GM10266 (cell line): Measurements from ENCODE around the gene RNU7-1.

Source experiments
- DNase-seq: peaks from one replicate; pipeline ENCODE4 v3.0.0; 2012; ENCODE audit errors: extremely low spot score
- TF ChIP-seq, protein P1 (sequence below): IDR thresholded peaks from 2 replicates; pipeline ENCODE4 v1.5.1; 2012; ENCODE audit warnings: mild to moderate bottlenecking, low read depth; ENCODE audit not compliant: control insufficient read depth, insufficient read depth; ENCODE audit errors: missing control alignments

The RNU7-1 gene

DNA sequence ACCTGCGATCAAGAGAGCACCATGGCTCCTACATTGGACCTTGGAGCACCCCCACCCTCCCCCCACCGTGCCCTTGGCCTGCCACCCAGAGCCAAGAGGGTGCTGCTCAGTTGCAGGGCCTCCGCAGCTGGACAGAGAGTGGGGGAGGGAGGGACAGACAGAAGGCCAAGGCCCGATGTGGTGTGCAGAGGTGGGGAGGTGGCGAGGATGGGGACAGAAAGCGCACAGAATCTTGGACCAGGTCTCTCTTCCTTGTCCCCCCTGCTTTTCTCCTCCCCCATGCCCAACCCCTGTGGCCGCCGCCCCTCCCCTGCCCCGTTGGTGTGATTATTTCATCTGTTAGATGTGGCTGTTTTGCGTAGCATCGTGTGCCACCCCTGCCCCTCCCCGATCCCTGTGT, 1.8 kb upstream of the RNU7-1 start:
- DNase-seq: no peak
- TF ChIP-seq, protein P1, sequence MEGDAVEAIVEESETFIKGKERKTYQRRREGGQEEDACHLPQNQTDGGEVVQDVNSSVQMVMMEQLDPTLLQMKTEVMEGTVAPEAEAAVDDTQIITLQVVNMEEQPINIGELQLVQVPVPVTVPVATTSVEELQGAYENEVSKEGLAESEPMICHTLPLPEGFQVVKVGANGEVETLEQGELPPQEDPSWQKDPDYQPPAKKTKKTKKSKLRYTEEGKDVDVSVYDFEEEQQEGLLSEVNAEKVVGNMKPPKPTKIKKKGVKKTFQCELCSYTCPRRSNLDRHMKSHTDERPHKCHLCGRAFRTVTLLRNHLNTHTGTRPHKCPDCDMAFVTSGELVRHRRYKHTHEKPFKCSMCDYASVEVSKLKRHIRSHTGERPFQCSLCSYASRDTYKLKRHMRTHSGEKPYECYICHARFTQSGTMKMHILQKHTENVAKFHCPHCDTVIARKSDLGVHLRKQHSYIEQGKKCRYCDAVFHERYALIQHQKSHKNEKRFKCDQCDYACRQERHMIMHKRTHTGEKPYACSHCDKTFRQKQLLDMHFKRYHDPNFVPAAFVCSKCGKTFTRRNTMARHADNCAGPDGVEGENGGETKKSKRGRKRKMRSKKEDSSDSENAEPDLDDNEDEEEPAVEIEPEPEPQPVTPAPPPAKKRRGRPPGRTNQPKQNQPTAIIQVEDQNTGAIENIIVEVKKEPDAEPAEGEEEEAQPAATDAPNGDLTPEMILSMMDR: no peak

DNA sequence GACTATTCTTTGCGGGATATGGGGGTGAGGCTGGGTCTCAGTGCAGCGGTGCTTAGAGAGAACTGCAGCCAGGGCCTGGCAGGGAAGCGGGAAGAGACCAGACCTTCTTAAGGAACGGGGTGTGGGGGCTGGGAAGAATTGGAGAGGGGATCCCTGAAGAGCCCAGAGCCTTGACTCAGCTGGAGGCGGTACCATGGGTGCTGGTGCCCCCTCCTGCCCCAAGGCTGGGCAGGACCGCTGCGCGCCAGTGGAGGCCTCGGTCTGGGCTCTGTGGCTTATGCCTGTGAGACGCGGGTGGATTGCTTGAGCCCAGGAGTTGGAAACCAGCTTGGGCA, 1.3 kb upstream of the RNU7-1 start:
- TF ChIP-seq, protein P1: no peak
- DNase-seq: no peak

DNA sequence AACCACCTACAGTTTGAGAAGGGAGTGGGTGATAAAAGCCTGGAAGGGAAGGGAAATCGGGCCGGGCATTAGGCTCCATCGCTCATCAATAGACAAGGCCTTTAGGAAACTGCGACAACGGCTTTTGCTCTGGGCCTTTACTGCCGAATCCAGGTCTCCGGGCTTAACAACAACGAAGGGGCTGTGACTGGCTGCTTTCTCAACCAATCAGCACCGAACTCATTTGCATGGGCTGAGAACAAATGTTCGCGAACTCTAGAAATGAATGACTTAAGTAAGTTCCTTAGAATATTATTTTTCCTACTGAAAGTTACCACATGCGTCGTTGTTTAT, 261 bp upstream of the RNU7-1 start:
- TF ChIP-seq, protein P1: no peak
- DNase-seq: peak; percentile 92

DNA sequence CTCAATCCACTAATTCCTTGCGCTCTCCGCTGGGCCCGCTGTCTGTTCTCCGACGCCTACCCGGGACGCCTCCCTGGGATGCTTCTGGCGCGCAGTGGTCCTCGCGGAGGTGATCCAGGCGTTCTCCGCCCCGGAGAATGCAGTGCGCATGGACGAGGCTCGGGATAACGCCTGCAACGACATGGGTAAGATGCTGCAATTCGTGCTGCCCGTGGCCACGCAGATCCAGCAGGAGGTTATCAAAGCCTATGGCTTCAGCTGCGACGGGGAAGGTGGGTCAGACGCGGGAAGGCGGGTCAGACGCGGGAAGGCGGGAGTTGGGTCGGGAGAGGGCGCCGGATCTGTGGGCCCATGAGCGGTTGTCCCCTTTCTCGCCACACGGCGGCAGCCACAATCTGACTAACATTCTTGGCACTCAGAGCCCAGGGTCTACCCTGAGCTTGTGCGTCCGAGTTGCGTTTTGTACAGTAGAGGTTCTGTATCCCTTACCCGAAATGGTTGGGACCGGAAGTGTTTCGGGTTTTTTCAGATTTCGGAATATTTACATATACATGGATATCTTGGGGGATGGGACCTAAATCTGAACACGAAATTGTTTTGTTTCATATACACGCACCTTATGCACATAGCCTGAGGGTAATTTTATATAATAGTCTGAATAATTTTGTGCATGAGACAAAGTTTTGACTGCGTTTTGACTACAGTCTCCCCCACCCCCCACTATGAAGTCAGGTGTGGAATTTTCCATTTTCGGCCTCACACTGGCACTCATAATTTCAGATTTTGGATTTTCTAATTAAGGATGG, 968 bp downstream of the RNU7-1 start:
- DNase-seq: peak; percentile 81
- TF ChIP-seq, protein P1: peak; percentile 95

DNA sequence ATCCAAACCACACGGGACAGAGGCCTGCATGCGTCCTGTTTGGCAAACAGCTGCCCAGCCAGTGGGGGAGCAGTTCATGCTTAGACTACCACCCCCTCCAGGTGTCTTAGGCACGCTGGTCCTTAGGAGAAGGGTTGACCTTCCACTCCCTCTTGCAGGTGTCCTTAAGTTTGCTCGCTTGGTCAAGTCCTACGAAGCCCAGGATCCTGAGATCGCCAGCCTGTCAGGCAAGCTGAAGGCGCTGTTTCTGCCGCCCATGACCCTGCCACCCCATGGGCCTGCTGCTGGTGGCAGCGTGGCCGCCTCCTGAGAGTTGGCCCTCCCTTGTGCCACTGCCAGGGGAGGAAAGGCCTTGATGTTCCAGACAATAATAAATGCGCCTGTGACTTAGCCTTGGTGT, 2.0 kb downstream of the RNU7-1 start:
- DNase-seq: no peak
- TF ChIP-seq, protein P1: no peak

DNA sequence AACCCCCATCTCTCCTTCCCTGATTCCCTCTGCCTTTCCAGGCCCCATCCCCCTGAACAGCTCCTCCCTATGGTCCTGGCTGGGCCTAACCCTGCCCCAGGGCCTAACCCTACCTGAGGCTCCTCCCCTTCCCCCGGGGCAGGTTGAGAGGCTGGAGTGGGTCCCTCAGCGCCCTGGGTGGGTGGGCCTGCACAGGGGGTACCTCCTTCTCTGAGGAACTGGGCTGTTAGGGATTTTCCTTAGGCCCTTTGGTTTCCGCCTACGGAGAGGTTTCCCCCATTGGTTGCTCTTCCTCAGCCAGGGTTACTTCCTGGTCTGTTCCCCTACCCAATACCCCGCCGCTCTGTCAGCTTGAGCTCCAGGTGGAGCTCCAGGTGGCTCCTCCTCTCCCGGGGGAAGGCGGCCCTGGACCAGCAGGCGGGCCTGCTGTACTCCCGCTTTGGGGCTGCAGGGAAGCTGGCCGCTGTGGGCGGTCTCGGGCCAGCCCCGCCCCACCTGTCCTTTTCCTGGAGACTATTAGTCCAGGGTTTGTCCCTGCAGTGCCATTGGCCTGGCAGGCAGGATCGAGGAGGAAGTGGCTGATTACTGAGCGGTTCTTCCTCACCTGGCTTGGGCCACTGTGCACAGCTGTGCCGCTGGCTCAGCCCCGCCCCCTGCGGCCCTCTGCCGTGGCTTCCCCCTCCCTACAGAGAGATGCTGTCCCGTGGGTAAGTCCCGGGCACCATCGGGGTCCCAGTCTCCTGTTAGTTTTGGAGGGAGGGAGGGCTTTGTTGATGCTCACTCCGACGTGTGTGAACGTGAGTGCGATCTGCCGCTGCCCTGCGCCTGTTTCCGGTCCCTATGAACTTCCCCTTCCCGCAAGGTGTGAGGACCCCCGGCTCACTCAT, 2.7 kb downstream of the RNU7-1 start:
- TF ChIP-seq, protein P1: no peak
- DNase-seq: peak; percentile 66

DNA sequence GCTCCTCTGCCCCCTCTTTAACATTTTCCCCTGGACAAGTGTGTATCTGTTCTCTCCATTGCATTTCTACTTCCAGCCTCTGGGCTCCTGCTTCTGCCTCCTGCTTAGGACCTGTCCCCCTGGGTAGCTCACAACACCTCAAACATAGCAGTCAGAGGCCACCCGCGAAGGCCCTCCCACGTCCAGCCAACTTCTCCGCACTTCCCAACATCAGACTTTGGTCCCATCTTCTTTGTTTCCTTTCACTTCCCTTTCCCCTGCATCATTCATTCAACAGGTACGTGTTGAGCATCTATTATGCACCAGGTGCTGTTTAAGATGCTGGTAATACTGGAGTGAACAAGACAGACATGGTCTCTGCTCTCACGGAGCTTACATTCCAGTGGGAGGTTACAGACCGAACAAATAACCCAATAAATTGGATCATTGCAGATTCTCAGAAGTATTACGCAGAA, 3.3 kb downstream of the RNU7-1 start:
- no peak for DNase-seq
- TF ChIP-seq, protein P1: no peak
